Stomach (tissue), 9 donors: ENCODE results near the gene KIAA1217. TPM values are rescaled to one million over a fixed set of nuclear protein-coding genes. Genes with fewer than 3 reads are reported as not detected.

ENCODE experiments used
- DNase-seq, 2 donors: peaks; one replicate each; pipeline versions ENCODE4 v3.0.0 to v3.0.0-alpha.2; 2013 to 2019
- H3K27ac ChIP-seq, 5 donors: fragments of 200-600 bp in 4 of 5; sonication (generic) in 4 of 5; one replicate each; pipeline ENCODE4 v1.5.1; 2013 to 2019; ENCODE audit warnings: mild to moderate bottlenecking in 1 of 5, moderate library complexity in 1 of 5
- H3K27me3 ChIP-seq, 3 donors: fragments of 200-600 bp; sonication (generic); one replicate each; pipeline ENCODE4 v1.5.1; 2017 to 2019; ENCODE audit warnings: mixed run types in 1 of 3
- H3K36me3 ChIP-seq, 4 donors: fragments of 200-600 bp; sonication (generic); 1 replicate in 3 of 4; 2 replicates in 1 of 4; pipeline ENCODE4 v1.5.1; 2016 to 2019
- H3K4me1 ChIP-seq, 4 donors: fragments of 200-600 bp; sonication (generic); one replicate each; pipeline ENCODE4 v1.5.1; 2016 to 2019
- H3K4me3 ChIP-seq, 4 donors: fragments of 200-600 bp; sonication (generic) in 3 of 4; one replicate each; pipeline ENCODE4 v1.5.1; 2016 to 2019; ENCODE audit warnings: mild to moderate bottlenecking in 1 of 4
- H3K9me3 ChIP-seq, 4 donors: fragments of 200-600 bp; sonication (generic); one replicate each; pipeline ENCODE4 v1.5.1; 2016 to 2019
- EP300 ChIP-seq: sonication (generic); formaldehyde crosslinking; IDR thresholded peaks from one replicate; pipeline ENCODE4 v1.6.1; 2017; ENCODE audit warnings: antibody characterized with exemption
- POLR2A ChIP-seq, 4 donors: fragments of 450-650 bp; IDR thresholded peaks; one replicate each; pipeline ENCODE4 v1.6.1; 2016; ENCODE audit warnings: antibody characterized with exemption in 4 of 4, control low read depth in 2 of 4, mild to moderate bottlenecking in 1 of 4, moderate library complexity in 1 of 4
- POLR2AphosphoS5 ChIP-seq, 3 donors: sonication (generic); formaldehyde crosslinking; IDR thresholded peaks; one replicate each; pipeline ENCODE4 v1.6.1; 2016; ENCODE audit warnings: antibody characterized with exemption in 3 of 3
- WGBS, 5 donors: extraction: QIAGEN DNeasy Blood & Tissue Kit in 3 of 5; methylation state at CpG; one replicate each; pipeline versions ENCODE4 v1.1.5 to v1.1.7; 2013 to 2018; 5-methylcytosine and 5-hydroxymethylcytosine counted together
- intact Hi-C: fragments of 100-400 bp; cut with DNase I; formaldehyde crosslinking; loops from one replicate; pipeline ENCODE4 v1.15.1; 2023; ENCODE audit warnings: low total_unique reads
- polyA plus RNA-seq, 3 donors: library from polyadenylated mRNA; stranded (reverse); fragments of 200-250 nt; gene quantifications; one replicate each; pipeline ENCODE4 v1.2.3, GENCODE V29; 2013
- total RNA-seq, 5 donors: library from RNA; depleted of rRNA; stranded (reverse); fragments of >200 nt; gene quantifications; one replicate each; pipeline versions ENCODE4 v1.1.0 to v1.2.3, GENCODE V29; 2014 to 2016
- TF ChIP-seq, protein P1 (sequence below), 7 experiments: fragments of 450-650 bp in 4 of 7; fragments of 200-600 bp in 3 of 7; sonication (generic) in 3 of 7; IDR thresholded peaks; one replicate each; pipeline ENCODE4 v1.5.1; 2016 to 2019; ENCODE audit warnings: antibody characterized with exemption in 7 of 7, control low read depth in 2 of 7, mild to moderate bottlenecking in 1 of 7
- donor health status: healthy with polysubstance abuse.
- donor health status: Bipolar disorder and iron deficiency.
- donor health status: healthy.

KIAA1217 gene
- total and polyA plus RNA-seq, 8 donors, result 6.2 to 112 (median 24.6) TPM

DNA sequence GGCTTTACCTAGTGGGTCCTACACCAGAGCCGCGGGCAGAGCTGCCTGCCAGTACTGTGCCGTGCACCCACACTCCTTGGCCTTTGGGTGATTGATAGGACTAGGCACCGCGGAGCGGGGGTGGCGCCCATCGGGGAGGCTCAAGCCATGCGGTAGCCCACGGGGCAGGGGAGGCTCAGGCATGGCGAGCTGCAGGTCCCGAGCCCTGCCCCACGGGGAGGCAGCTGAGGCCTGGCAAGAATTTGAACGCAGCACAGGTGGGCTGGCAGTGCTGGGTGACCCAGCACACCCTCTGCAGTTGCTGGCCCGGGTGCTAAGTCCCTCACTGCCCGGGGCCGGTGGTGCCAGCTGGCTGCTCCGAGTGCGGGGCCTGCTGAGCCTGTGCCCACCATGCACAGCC lies 32.3 kb upstream of the KIAA1217 start:
- Histone ChIP-seq H3K36me3 (no peaks in the 10 kb centered on the region), H3K27ac (no peak overlapping the region), H3K4me1 (no peaks in the 10 kb centered on the region), H3K27me3 (no peaks in the 10 kb centered on the region), H3K4me3 (no peak overlapping the region), H3K9me3 (peaks cover 0 to 23% (median 8%) of the 10 kb centered on the region in 4 donors)
- TF ChIP-seq POLR2A (IDR thresholded peaks at IDR 0.05) (no peak), EP300 (no peak), POLR2AphosphoS5 (IDR thresholded peaks at IDR 0.05) (no peak)
- TF ChIP-seq, protein P1, sequence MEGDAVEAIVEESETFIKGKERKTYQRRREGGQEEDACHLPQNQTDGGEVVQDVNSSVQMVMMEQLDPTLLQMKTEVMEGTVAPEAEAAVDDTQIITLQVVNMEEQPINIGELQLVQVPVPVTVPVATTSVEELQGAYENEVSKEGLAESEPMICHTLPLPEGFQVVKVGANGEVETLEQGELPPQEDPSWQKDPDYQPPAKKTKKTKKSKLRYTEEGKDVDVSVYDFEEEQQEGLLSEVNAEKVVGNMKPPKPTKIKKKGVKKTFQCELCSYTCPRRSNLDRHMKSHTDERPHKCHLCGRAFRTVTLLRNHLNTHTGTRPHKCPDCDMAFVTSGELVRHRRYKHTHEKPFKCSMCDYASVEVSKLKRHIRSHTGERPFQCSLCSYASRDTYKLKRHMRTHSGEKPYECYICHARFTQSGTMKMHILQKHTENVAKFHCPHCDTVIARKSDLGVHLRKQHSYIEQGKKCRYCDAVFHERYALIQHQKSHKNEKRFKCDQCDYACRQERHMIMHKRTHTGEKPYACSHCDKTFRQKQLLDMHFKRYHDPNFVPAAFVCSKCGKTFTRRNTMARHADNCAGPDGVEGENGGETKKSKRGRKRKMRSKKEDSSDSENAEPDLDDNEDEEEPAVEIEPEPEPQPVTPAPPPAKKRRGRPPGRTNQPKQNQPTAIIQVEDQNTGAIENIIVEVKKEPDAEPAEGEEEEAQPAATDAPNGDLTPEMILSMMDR (IDR thresholded peaks at IDR 0.05), result no peak
- intact Hi-C loops, result no loop called here
- DNase-seq, result no peak
- WGBS, 5 donors, result 95 to 100% (median 97%) methylated on average over 3 to 19 of the region's 19 CpGs

DNA sequence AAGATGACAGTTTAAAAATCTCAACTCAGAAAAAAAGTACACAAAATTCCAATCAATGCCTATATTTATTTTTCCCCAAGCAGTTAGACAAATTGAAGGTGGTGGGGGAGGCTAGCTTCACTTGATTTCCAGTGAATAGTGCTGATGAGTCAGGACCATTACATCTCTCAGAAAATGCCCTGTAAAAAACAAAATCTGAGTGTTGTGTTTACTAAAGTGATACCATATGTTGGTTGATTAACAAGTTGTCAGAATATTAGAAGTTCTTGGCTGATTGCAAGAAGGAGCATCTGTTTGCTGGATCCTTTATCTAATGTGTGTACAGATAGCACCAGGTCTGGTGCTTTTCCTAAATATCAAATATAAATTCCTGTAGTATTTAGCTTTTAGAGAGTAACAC lies 31.3 kb upstream of the KIAA1217 start:
- no peak overlapping the region for H3K4me3 ChIP-seq
- H3K27ac ChIP-seq, result no peak overlapping the region
- intact Hi-C loops, result no loop called here
- DNase-seq, result no peak
- no peaks in the 10 kb centered on the region for H3K4me1 ChIP-seq
- peaks cover 0 to 23% (median 8%) of the 10 kb centered on the region in 4 donors for H3K9me3 ChIP-seq
- TF ChIP-seq EP300 (no peak), POLR2AphosphoS5 (IDR thresholded peaks at IDR 0.05) (no peak), POLR2A (IDR thresholded peaks at IDR 0.05) (no peak)
- TF ChIP-seq, protein P1 (IDR thresholded peaks at IDR 0.05), result no peak
- no peaks in the 10 kb centered on the region for H3K36me3 ChIP-seq
- H3K27me3 ChIP-seq, result no peaks in the 10 kb centered on the region

DNA sequence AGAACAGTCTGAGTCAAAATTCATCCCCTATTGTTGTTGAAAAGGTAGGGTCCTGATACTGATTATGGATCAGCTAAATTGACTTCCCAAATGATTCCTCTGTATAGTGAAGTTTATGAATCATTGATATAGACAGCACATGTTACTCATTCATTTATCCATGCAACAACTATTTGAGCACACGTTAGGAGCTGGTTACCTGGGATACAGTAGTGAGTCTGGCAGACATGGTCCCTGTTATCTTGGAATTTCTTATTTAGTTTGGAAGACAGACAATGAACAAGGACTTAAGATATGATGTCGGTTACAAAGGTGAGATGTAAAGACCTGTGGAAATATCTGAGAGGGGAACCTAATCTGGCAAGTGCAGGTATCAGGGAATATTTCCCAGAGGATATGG lies 28.0 kb upstream of the KIAA1217 start:
- no peaks in the 10 kb centered on the region for H3K27me3 ChIP-seq
- TF ChIP-seq EP300, result no peak
- TF ChIP-seq, protein P1 (IDR thresholded peaks at IDR 0.05), result no peak
- no peak for TF ChIP-seq POLR2AphosphoS5 (IDR thresholded peaks at IDR 0.05)
- no peak for TF ChIP-seq POLR2A (IDR thresholded peaks at IDR 0.05)
- H3K9me3 ChIP-seq, result peaks cover 0 to 23% (median 7%) of the 10 kb centered on the region in 4 donors
- DNase-seq, result no peak
- H3K27ac ChIP-seq, result no peak overlapping the region
- no peaks in the 10 kb centered on the region for H3K36me3 ChIP-seq
- no peak overlapping the region for H3K4me3 ChIP-seq
- peaks cover 0 to 13% (median 0%) of the 10 kb centered on the region in 4 donors for H3K4me1 ChIP-seq
- intact Hi-C loops, result no loop called here
- WGBS, 5 donors, result 26 to 54% (median 39%) methylated on average over 2 of the region's 2 CpGs

DNA sequence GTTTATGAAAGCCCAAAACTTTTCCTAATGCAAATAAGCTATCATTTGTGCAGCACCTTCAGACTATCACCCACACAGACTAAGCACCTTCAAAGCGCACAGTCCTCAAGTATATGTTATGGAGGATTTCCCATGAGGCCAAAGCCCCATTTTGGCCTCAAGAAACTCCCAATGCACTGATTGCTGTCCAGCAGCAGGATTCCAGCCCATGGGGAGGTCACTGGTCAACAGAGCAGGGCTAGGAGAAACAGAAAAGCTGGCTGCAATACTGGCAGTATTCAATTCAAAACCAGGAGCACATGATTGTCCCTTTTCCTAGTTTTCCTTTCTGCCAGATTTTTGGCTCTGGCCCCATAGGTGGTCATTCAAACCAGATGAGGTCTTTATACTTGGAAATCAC lies 24.5 kb upstream of the KIAA1217 start:
- Histone ChIP-seq H3K36me3 (no peaks in the 10 kb centered on the region), H3K9me3 (peaks cover 0 to under 1% (median under 1%) of the 10 kb centered on the region in 4 donors), H3K27me3 (no peaks in the 10 kb centered on the region), H3K4me1 (peaks cover 0 to 13% (median 0%) of the 10 kb centered on the region in 4 donors), H3K4me3 (no peak overlapping the region), H3K27ac (no peak overlapping the region)
- intact Hi-C loops, result no loop called here
- WGBS, 5 donors, result 76 to 94% (median 88%) methylated on average over 1 of the region's 1 CpG
- TF ChIP-seq POLR2AphosphoS5 (IDR thresholded peaks at IDR 0.05) (no peak), POLR2A (IDR thresholded peaks at IDR 0.05) (no peak), EP300 (no peak)
- TF ChIP-seq, protein P1 (IDR thresholded peaks at IDR 0.05), result no peak
- peak in 1 of 2 donors; percentile 10 for DNase-seq
